ENCODE data around the gene LDB1.

The LDB1 gene

DNA sequence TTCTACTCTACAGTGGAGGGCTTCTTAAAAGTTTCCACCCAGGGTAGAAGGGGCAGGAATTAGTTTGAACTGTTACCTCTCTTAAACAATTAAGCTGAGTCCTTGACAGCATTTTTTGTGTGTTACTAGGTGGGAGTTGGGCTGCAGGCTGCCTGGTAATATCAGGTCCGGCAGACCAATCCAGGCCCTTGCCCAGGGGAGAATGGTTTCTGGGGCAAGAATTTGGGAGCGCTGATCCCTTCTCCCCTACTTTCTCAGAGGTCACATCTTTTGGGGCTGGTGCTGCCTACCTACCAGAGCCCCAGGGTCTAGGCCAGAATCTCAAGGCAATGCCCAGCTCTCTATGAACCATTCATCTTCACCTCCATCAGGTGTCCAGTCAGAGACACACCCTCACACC is 14.2 kb upstream of the LDB1 start:
- no peak for DNase-seq

DNA sequence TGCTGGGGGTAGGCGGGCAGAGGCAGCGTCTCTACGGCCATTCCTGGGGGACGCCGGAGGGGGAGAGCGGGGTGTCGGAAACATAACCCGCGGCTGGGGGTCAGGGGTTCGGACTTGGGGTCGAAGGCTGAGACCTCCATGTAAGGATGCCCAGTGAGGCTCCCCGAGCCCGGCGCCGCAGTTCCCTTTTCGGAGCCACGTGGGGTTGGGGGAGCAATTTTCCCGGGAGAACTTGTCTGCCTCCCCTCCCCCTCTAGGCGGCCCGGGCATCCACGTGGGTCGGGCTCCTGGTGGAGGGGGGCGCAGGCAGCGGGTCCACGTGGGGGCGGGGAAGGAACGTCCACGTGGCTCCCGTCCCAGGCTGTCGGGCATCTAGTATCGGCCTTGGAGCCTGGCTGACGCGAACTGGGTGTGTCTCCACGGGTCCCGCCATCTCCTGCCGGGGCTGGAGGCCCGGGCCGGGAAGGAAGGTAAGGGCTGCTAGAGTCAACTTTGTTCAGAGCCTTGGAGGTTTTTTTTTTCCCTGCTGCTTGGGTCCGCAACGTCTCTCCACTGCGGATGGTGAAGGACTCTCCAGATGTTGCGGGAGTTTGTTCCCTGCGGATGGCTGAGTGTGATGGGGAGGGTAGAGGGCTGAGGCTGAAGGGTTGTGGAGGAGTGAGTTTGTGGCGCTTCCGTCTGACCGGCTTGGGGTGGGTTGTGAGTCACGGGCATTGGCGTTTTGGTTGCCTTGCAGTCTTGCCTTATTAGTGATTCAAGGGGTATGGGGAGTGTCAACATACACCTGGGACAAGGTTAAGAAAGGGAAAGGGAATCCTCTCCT is 13.4 kb upstream of the LDB1 start:
- peak; percentile 18 for DNase-seq

DNA sequence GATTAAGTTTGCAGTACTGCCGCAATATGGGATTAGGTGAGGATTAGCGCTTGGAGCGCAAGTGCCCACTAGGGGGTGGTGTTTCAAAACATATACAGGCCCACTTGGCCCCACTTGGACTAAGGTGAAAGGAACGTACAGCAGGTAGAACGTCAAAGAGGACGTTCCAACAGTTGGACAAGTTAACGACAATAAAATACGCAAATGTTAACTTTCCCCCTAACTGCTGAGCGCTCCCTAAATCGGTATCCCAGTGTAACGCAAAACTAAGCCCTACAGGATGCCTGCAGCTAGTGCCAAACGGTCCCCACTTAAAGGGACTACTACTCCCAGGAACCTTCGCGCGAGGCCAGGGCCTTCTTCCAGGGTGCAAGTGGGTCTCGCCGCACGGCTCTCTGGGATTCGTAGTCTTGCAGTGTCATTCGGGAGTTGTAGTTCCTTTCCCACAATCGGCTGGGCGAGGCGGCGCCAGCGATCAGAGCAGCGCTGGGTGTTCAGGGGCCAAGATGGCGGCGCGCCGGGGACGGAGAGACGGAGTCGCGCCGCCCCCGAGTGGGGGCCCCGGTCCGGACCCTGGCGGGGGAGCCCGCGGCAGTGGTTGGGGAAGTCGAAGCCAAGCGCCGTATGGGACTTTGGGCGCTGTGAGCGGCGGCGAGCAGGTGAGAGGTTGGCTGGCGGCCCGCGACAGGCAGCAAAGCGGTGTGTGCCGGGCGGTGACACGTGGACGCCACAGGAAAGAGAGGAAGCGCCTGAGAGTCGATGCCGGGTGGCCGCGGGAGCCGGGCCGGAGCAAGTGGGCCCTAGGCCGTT is 12.6 kb upstream of the LDB1 start, which contains the start of gene PPRC1:
Gene PPRC1 (plus strand): TSS at position 478 of the 810 bp plus-strand sequence. CDS start 29 bp downstream, at position 507.
- peak; percentile 89 for DNase-seq

DNA sequence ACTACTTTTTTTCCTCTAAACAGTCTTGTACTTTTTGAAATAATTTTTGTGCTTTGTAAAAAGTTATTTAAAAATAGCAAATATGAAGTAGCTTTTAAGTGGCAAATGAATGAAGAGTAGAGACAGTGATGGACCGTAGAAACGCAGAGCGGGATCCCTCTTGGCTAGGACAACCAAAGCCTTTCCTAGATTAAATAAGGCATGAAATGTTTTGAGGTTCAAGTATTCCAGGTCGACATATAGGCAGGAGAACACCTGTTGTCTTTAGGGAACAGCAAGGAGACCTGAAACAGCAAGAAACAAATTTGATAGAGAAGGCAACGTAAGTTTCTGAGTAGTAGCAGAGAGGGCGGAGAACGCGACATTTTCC is 12.0 kb upstream of the LDB1 start:
- no peak for DNase-seq

DNA sequence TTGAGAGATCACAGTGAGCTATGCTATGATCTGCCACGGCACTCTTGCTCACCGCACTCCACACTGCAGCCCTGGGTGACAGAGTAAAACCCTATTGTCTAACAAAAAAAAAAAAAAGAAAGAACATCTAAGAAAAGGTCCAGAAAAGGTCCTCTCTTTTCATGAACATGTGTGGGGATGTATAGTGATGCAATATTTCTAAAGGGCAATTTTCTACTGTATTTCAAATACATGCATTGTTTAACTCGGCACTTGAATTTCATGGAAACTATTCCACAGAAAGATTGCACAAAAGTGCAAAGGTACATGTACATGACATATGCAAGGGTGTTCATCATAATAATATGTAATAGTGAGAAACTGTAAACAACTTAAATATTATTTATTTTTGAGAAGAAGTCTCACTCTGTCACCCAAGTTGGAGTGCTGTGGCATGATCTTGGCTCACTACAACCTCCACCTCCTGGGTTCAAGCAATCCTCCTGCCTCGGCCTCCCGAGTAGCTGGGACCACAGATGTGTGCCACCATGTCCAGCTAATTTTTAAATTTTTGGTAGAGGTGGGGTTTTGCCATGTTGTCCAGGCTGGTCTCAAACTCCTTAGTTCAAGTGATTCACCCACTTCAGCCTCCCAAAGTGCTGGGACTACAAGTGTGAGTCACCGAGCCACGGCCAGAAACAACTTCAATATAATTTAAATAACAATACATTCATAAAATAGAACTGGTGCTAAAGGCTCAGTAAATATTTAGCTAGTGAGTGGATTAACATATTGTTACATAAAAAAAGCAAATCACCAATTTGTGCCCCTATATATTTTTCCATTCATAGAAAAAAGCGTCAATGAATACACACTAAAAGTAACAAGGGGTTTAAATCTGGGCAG is 11.4 kb upstream of the LDB1 start:
- no peak for DNase-seq

DNA sequence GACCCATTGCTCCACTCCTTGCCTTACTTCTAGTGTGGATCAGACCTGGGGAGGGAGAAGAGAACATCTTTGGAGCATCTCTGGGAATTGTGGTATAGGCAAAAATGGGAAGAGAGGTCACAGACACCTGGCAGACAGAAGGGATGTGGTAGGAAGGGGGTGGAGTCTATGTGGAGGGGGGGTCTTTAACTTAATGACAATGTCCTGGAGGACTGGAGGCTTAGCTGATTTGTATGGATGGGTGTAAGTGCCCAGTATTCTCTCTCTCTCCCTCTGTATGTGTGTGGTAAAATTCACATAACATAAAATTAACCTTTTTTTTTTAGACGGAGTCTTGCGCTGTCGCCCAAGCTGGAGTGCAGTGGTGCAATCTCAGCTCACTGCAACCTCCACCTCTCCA is 3.1 kb upstream of the LDB1 start:
- no peak for DNase-seq

DNA sequence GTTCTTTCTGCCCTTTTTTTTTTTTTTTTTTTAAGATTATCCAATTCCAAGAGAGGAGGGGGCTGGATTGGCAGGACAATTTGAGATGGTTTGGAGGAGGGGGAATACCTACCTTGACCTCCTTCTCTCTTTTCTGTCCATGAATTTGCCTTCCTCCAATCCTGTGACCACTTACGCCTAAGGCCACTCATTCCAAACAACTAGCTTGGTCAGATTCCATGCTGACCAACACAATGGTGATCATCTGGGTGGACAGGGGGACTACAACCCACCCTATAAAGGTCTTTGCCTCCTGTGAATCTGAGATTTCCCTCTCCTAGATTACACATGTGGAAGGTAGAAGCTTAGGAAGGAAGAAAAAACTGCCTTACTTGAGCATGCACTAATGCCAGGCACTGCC is 2.3 kb upstream of the LDB1 start:
- DNase-seq: no peak

DNA sequence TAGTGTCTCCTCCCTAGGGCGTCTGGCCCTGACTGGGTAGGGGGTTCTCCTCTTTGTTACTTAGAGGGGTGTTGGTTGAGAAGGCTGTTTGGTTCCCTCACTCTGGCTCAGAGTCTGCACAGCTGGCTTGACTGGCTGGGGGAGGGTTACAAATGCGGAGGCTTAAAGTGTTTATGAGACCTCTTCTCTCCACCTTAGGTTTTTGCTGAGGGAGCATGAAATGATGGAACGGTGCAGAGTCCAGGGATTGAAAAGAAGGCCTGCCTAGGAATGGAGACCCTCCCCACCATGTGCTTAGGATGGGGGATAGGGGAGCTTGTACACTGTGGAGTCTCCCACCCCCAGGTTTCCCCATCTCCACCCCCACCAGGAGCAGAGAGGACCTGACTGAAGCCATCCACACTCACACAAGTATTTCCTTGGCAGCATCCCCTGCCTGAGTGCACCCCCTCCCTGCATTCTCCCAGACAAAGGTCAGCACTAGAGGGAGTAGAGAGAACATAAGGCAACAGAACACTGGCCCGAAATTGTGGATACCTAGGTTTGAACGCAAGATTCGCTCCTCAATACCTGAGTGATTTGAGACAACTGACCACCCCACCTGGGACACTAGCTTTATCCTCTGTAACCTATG is 1.7 kb upstream of the LDB1 start:
- DNase-seq: no peak

DNA sequence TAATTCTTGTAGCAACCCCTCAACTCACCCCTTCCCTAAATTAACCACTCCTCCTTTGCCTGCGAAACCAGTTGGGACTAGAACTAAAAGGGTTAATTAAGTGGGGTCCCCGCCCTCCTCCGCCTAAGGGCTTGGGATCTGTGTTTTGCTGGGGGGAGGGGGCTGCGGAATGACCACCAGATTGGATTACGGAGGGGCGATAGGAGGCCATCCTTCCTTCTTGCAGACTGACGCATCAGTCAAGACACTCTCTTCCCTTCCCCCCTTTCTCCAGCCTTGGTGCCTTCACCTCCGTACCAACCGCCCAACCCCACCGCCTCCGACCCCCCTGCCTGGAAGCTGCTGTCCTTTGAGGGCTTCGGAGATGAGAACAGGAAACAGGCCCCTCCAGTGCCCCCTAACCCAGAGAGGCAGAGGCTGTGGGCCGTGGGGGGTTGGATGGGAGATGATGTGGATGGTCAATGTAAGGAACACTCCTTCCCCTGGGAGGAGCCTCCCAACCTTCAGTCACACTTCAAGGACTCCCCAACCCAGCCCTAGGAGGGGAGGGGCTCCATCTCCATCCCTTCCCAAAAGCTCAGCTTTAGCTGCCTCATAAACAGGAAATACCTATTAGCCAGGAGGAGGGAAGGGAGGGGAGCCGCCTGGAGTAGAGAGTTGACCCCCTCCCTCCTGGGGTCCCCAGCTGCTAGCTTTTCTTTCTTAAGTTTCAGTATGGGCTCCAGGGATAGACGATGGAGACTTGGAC is 997 bp upstream of the LDB1 start:
- DNase-seq: no peak

DNA sequence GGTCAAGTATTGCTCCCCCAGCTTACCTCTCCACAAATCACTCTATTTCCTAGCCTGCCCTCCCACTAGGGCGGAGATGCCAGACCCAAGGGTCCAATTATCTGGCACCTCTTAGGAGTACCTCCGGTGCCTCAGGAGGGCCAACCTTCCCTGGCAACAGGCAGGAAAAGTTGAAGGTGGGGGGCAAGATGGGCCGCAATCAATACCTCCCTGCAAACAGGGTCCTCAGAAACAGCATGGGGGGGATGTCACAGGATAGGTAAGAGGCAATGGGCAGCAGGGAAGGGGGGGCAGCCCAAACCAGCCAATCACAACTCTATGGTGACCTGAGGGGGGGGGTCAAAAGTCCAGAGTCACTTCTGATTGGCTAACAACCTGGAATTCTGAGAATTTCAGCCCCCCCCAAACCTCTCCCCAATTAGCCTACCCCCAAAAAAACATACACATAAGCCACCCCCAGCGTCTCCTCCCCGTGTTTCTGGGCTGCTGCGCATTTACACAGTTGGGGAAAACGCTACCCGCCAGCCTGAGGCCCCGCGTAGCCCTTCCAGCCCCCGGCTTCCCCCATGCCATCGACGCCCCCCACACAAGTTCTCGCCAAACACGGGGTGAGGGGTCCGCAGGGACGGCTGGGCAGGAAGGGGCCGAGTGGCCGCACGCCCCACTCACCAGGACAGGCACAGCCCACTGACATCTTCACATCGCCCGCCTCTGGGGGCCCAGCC is 589 bp downstream of the LDB1 start:
- no peak for DNase-seq

DNA sequence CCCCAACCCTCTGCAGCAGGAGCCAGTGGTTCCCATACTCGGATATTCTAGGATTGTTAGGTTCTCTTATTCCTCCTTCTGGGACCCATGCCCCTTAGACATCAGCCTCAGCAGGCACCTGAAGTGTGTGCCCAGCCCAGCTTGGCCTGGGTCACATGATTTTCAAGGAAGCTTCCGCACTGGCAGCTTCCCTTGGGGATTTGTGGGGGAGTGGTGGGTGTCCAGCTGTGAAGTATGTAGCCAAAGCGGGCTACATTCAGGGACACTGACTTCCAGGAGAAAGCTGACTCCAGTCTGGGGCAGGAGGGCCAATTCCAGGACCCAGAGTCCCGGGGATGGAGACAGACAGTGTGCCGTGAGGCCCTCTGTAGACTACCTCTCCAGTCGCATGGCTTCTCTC is 1.3 kb downstream of the LDB1 start:
- DNase-seq: no peak

DNA sequence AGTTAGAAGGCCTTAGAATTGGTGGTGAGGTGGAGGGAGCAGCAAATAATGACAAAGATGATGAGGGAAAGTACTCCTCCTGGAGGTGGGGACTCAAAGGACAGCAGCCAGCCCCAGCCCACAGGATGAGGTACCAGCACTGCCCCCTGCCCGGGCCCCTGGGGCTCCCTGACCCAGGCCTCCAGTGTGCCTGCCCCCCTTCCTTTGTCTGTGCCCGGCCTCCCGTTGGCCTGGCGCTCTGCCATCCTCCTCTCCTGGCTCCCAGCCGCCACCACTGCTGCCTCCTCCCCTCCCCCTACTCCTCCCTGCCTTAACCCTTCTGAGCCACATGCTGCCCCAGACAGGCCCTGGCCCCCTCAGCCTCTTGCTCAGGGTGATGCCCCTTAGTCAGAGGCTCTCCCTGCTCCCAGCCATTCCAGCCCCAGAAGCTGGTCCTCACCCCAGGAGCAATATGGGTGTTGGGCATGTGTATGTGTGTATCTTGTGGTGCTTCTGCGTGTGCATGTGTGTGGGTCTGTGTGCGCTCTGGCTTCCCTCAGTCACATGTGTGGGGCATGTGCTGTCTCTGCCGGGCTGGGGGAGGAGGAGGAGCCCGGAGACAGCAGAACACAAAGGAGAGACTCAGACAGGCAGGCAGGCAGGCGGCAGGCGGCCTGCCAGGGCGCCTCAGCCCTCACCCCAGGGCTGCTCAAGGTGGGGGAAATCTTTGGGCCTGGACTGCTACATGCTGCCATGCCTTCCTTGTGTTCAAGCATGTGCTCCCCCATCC is 2.6 kb downstream of the LDB1 start:
- DNase-seq: peak; percentile 86

DNA sequence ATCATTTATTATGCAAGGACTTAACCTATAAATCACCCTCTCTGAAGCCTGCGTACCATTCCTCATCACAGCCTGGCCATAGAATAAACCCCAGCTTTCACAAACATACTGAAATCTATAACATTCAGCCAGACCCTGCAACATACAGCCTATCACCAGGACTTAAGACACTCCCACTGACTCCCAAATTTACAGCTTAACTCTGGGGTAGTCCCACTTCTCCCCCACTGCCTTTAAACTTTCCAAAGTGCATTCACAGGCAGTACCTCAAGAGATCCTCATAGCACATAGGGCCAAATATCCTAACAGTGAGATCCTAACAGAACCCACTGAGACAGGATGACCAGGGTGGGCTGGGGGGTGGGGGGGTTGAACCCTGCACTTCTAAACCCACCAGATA is 3.5 kb downstream of the LDB1 start:
- DNase-seq: no peak

DNA sequence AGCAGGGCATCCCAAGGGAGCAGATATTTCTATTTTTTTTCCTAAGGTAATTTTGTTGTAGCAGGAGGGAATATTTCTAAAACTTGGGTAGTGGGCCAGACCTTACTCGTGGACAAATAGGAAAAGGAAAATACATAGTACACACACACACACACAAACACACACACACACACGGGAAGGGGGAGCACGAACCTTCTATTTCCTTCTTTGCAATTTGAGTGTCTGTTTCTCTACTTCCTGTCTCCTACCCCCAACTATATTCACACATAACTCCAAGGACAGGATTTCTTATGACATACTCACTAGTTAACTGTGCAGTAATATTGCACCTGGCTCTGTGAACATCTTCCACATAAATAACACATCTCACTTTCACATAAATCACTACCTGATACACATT is 4.4 kb downstream of the LDB1 start:
- no peak for DNase-seq

DNA sequence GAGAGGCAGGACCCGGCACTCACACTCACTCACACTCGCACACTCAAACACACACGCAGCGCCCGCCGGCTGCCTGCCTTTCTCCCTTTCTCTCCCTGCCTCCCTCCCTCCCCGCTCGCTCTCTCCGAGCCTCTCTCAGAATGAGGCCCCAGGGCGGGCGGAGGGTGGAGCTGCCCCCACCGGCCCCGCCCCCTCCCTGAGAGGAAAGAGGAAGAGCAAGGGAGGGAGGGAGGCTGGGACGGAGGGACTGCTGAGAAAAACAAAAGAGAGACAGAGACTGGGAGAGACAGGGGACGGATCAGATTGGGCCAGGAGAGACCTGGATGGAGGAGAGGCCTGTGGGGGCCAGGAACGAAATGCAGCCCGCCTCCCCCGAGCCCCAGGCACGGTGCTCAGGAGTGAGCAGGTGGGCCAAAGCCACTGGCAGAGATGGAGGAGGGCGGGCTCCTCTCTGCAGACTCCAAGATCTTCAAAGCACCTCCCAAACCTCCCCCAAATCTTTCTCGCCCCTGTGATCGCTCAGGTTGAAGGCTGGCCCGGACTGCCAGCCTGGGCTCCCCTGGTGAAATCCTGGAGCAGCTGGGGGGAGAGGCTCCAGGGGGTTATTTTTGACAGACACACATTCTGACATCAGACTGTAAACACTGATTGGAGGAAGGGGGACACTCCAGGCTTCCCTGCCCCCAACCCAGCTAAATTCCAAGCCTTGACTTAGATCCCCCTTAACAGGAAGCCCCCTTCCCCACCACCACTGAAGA is 5.1 kb downstream of the LDB1 start:
- peak; percentile 44 for DNase-seq

DNA sequence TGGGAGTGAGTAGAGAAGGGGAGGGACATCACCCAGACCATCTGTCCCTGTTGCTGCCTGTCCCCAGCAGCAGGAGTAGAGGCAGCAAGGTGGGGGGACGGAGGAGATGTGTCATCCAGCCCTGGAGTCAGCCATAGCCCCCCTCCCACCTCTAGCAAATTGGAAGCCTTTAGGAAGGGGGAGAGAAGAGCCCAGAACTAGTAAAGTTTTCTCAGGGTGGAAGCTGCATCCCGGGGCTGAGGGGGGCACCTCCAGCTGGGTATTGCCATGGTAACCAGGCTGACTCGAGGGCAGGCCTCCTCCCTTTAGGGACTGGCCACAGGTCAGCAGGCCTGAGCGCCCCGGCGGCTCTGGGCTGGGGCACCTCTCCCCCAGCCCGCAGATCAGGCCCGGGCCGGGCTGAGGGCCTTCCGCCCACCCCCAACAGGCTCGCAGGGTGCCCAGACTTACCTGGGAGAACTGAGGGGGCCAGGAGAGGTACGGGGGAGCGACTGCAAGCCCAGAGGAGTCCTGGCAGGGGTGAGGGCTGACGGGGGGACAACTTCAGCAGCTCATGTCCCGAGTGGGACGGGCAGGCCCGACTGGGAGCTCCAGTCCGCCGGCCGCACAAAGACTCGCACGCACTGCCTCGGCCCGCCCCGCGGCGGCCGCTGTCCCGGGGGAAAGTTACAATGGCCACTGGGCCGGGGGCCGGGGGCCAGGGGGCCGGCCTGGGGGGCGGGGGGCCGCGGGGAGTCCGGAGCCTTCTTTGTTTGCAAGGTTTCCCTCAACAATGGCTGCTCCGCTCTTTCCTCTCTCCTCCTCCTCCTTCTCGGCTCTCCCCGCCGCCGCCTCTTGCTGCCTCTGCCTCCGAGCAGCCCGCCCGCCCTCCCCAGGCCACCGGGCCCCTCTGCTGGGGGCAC is 6.0 kb downstream of the LDB1 start:
- DNase-seq: no peak

DNA sequence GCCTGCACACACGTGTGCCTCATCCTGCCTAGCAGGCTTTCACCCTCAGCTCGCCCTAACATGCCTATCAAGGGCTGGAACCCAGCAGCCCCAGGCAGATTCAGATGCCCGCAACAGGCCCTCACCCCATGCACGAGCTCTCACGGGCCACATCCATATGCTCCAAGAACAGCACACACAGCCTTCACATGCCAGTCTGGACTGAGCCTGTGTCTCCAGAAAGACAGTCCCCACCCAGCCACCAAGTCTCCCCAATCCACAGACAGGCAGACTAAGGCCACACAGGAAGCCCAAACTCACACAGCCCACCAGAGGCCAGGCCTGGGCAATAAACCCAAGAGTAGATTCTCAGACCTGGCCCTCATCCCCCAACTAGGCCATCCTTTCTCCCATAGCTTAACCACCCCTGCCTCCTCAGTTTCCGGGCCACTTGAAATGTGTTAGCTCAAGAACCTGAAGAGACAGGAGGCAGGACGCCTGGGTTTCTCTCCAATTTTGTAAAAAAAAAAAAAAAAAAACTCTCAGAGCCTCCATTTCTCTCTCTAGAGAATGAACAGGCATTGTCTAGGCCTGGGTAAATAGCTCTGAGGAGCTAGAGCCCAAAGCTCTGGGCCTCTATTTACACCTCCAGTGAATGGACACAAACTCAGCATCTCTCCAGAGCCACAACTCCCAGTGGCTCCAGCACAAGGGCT is 6.8 kb downstream of the LDB1 start:
- DNase-seq: no peak
